ENCODE measurements around the gene OR51B4. TPM values are rescaled to one million over a fixed set of nuclear protein-coding genes. Genes with fewer than 3 reads are reported as not detected.
A peak's percentile ranks its signal among the peaks of the same experiment; 100 is the strongest.

The OR51B4 gene
- total and polyA plus RNA-seq, 4 donors = not detected

DNA sequence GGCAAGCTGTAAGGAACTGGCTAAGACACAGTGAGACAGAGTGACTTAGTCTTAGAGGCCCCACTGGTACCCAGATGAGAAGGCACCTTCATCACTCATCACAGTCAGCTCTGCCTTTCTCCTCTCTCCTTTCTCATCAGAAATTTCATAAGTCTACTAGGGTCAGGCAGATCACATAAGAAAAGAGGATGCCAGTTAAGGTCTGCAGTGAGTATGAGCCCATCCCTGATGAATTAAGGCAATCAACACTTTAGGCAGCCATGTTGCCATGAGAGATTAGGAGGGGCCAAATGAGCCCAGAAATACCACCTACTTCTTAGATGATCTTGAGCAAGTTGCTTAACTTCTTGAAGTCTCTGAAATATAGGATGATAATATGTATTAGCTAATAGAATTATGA lies 20.1 kb downstream of the OR51B4 start:
- intact Hi-C loops (cut with DNase I) = no loop called here
- Histone ChIP-seq H3K4me3 (ENCODE audit: low read length in 2 of 2) (no peak overlapping the region), H3K4me1 (ENCODE audit: control insufficient read depth in 1 of 2, insufficient read depth in 2 of 2, low read length in 2 of 2) (no peaks in the 10 kb centered on the region), H3K36me3 (ENCODE audit: control insufficient read depth in 1 of 2, insufficient read depth in 2 of 2, low read length in 1 of 2) (no peaks in the 10 kb centered on the region), H3K27ac (ENCODE audit: low read depth in 1 of 2, low read length in 2 of 2) (no peak overlapping the region), H3K9me3 (ENCODE audit: control insufficient read depth, low read length) (no peaks in the 10 kb centered on the region), H3K27me3 (ENCODE audit: control insufficient read depth in 1 of 2, insufficient read depth in 2 of 2, low read length in 1 of 2) (no peaks in the 10 kb centered on the region)
- ATAC-seq (ENCODE audit: low FRiP score) (no peak), DNase-seq (no peak)

DNA sequence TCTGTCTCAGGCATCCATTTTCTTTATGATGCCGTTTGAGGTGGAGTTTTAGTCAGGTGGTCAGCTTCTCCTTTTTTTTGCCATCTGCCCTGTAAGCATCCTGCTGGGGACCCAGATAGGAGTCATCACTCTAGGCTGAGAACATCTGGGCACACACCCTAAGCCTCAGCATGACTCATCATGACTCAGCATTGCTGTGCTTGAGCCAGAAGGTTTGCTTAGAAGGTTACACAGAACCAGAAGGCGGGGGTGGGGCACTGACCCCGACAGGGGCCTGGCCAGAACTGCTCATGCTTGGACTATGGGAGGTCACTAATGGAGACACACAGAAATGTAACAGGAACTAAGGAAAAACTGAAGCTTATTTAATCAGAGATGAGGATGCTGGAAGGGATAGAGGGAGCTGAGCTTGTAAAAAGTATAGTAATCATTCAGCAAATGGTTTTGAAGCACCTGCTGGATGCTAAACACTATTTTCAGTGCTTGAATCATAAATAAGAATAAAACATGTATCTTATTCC lies 21.1 kb downstream of the OR51B4 start:
- H3K4me3 ChIP-seq (ENCODE audit: low read length in 2 of 2) = no peak overlapping the region
- H3K9me3 ChIP-seq (ENCODE audit: control insufficient read depth, low read length) = no peaks in the 10 kb centered on the region
- H3K27ac ChIP-seq (ENCODE audit: low read depth in 1 of 2, low read length in 2 of 2) = no peak overlapping the region
- DNase-seq = peak; percentile 80 to 86
- H3K36me3 ChIP-seq (ENCODE audit: control insufficient read depth in 1 of 2, insufficient read depth in 2 of 2, low read length in 1 of 2) = no peaks in the 10 kb centered on the region
- ATAC-seq (ENCODE audit: low FRiP score) = peak; percentile 73
- WGBS, 2 donors = 53 to 55% methylated on average over 3 of the region's 3 CpGs
- H3K27me3 ChIP-seq (ENCODE audit: control insufficient read depth in 1 of 2, insufficient read depth in 2 of 2, low read length in 1 of 2) = no peaks in the 10 kb centered on the region
- no peaks in the 10 kb centered on the region for H3K4me1 ChIP-seq (ENCODE audit: control insufficient read depth in 1 of 2, insufficient read depth in 2 of 2, low read length in 2 of 2)
- intact Hi-C loops (cut with DNase I) = no loop called here

DNA sequence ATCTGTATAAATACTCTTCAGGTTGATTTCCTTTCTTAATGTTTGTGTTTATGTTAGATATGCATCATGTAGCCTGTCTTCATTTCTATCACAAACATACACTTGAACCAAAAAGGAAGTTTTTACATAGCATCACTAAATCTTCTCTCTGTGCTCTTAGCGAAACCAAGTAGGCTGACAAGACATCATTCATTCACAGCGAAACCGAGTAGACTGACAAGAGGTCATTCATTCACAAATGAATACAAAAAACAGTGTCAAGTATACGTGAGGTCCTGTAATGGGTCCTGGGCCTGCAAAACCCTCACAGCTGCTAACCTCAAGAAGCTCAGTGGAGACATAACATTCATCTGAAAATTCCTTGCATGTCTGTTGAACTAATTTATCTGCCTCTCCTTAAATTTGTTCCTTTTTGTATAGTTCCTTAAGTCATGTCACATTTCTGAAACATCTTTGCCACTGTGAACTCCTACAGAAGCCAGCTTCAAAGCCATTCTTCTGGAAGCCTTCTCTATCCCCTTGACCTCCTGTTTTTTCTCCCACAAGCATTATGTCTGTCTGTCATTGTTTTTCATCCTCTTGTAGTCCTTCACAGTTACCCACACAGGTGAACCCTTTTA lies 22.2 kb downstream of the OR51B4 start:
- DNase-seq (no peak), ATAC-seq (ENCODE audit: low FRiP score) (no peak)
- Histone ChIP-seq H3K4me3 (ENCODE audit: low read length in 2 of 2) (no peak overlapping the region), H3K27me3 (ENCODE audit: control insufficient read depth in 1 of 2, insufficient read depth in 2 of 2, low read length in 1 of 2) (no peaks in the 10 kb centered on the region), H3K27ac (ENCODE audit: low read depth in 1 of 2, low read length in 2 of 2) (no peak overlapping the region), H3K4me1 (ENCODE audit: control insufficient read depth in 1 of 2, insufficient read depth in 2 of 2, low read length in 2 of 2) (no peaks in the 10 kb centered on the region), H3K36me3 (ENCODE audit: control insufficient read depth in 1 of 2, insufficient read depth in 2 of 2, low read length in 1 of 2) (no peaks in the 10 kb centered on the region), H3K9me3 (ENCODE audit: control insufficient read depth, low read length) (no peaks in the 10 kb centered on the region)
- intact Hi-C loops (cut with DNase I) = no loop called here
- 58 to 60% methylated on average over 4 of the region's 4 CpGs for WGBS, 2 donors

DNA sequence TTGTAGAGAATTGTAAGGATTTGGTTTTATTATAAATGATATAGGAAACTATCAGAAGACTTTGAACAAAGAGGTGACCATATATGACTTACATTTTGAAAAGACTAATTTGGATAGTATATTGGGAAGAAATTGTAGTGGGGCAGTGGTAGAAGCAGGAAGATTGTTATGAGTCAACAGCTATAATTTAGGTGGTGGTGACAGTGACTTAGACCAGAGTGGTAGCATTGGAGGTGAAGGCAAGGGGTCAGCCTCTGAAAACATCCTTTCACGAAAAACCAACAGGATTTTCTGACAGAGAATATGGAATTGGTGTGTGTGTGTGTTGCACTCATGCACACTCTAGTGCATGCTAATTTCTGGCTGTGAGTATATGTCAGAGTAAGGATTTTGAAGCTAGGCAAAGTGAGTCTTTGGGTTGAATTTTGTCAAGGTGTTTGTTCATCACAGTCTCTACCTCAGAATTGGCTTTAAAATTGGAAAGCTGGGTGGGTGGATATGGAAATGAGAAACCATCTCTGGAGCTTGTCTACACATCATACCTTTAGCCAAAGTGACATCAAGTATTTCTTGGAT lies 23.9 kb downstream of the OR51B4 start:
- no peak for ATAC-seq (ENCODE audit: low FRiP score)
- H3K9me3 ChIP-seq (ENCODE audit: control insufficient read depth, low read length) = no peaks in the 10 kb centered on the region
- intact Hi-C loops (cut with DNase I) = no loop called here
- no peaks in the 10 kb centered on the region for H3K36me3 ChIP-seq (ENCODE audit: control insufficient read depth in 1 of 2, insufficient read depth in 2 of 2, low read length in 1 of 2)
- no peak overlapping the region for H3K4me3 ChIP-seq (ENCODE audit: low read length in 2 of 2)
- DNase-seq = no peak
- no peaks in the 10 kb centered on the region for H3K27me3 ChIP-seq (ENCODE audit: control insufficient read depth in 1 of 2, insufficient read depth in 2 of 2, low read length in 1 of 2)
- H3K27ac ChIP-seq (ENCODE audit: low read depth in 1 of 2, low read length in 2 of 2) = no peak overlapping the region
- WGBS, 2 donors = 45 to 49% methylated on average over 1 of the region's 1 CpG
- no peaks in the 10 kb centered on the region for H3K4me1 ChIP-seq (ENCODE audit: control insufficient read depth in 1 of 2, insufficient read depth in 2 of 2, low read length in 2 of 2)

DNA sequence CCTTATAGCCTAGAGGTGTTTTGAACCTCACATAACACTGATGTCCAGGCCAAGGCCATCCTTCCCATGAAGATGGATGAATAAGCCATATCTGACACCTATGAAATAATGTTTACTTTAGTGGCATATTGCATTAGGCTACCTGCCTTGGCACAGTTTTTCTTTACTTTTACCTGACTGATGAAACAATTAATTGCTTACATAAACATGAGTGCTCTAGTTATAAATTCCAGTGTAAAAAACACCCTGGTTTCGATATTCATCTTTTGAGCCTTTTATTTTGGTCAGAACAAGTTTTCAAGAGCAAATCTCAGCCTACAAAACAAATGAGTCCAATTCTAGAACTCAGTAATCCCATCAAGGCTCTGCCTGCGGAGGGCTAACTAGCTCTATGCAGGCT lies 25.0 kb downstream of the OR51B4 start:
- intact Hi-C loops (cut with DNase I) = no loop called here
- H3K4me3 ChIP-seq (ENCODE audit: low read length in 2 of 2) = no peak overlapping the region
- no peaks in the 10 kb centered on the region for H3K36me3 ChIP-seq (ENCODE audit: control insufficient read depth in 1 of 2, insufficient read depth in 2 of 2, low read length in 1 of 2)
- no peaks in the 10 kb centered on the region for H3K4me1 ChIP-seq (ENCODE audit: control insufficient read depth in 1 of 2, insufficient read depth in 2 of 2, low read length in 2 of 2)
- no peak overlapping the region for H3K27ac ChIP-seq (ENCODE audit: low read depth in 1 of 2, low read length in 2 of 2)
- no peak for DNase-seq
- H3K9me3 ChIP-seq (ENCODE audit: control insufficient read depth, low read length) = no peaks in the 10 kb centered on the region
- H3K27me3 ChIP-seq (ENCODE audit: control insufficient read depth in 1 of 2, insufficient read depth in 2 of 2, low read length in 1 of 2) = no peaks in the 10 kb centered on the region
- no peak for ATAC-seq (ENCODE audit: low FRiP score)
- WGBS, 2 donors = 85% methylated on average over 2 of the region's 2 CpGs

DNA sequence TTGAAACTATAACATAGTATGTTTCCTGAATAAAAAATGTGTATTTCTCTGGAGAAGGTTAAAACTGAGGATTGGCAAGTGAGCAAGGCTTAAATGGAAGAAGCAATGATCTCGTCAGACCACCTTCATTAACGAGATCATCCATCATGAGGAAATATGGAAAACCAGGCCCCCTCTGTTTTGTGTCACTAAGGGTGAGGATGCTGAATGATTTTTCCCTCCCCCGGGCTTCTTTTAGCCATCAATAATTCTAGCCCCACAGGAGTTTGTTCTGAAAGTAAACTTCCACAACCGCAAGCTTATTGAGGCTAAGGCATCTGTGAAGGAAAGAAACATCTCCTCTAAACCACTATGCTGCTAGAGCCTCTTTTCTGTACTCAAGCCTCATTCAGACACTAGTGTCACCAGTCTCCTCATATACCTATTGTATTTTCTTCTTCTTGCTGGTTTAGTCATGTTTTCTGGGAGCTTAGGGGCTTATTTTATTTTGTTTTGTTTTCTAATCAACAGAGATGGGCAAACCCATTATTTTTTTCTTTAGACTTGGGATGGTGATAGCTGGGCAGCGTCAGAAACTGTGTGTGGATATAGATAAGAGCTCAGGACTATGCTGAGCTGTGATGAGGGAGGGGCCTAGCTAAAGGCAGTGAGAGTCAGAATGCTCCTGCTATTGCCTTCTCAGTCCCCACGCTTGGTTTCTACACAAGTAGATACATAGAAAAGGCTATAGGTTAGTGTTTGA lies 26.2 kb downstream of the OR51B4 start:
- Histone ChIP-seq H3K4me3 (ENCODE audit: low read length in 2 of 2) (no peak overlapping the region), H3K36me3 (ENCODE audit: control insufficient read depth in 1 of 2, insufficient read depth in 2 of 2, low read length in 1 of 2) (no peaks in the 10 kb centered on the region), H3K9me3 (ENCODE audit: control insufficient read depth, low read length) (no peaks in the 10 kb centered on the region), H3K4me1 (ENCODE audit: control insufficient read depth in 1 of 2, insufficient read depth in 2 of 2, low read length in 2 of 2) (no peaks in the 10 kb centered on the region), H3K27ac (ENCODE audit: low read depth in 1 of 2, low read length in 2 of 2) (no peak overlapping the region), H3K27me3 (ENCODE audit: control insufficient read depth in 1 of 2, insufficient read depth in 2 of 2, low read length in 1 of 2) (no peaks in the 10 kb centered on the region)
- ATAC-seq (ENCODE audit: low FRiP score) = no peak
- DNase-seq = no peak
- intact Hi-C loops (cut with DNase I) = no loop called here
- 63 to 67% methylated on average over 6 of the region's 6 CpGs for WGBS, 2 donors

DNA sequence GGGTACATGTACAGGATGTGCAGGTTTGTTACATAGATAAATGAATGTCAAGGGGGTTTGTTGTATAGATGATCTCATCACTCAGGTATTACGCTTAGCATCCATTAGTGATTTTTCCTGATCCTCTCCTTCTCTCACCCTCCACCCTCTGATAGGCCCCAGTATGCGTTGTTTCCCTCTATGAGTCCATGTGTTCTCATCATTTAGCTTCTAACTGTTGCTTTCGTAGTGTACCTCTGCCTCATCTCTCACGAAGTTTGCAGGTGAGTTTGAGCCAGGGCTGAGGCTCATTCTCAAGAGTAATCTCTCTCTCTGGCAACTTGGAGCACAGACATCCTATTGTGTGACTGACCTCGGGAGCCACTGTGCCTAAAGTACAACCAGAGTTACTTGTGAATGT lies 27.4 kb downstream of the OR51B4 start:
- ATAC-seq (ENCODE audit: low FRiP score) (no peak), DNase-seq (no peak)
- Histone ChIP-seq H3K4me3 (ENCODE audit: low read length in 2 of 2) (no peak overlapping the region), H3K36me3 (ENCODE audit: control insufficient read depth in 1 of 2, insufficient read depth in 2 of 2, low read length in 1 of 2) (no peaks in the 10 kb centered on the region), H3K9me3 (ENCODE audit: control insufficient read depth, low read length) (no peaks in the 10 kb centered on the region), H3K27me3 (ENCODE audit: control insufficient read depth in 1 of 2, insufficient read depth in 2 of 2, low read length in 1 of 2) (peaks cover 0 to 3% of the 10 kb centered on the region in 2 donors), H3K27ac (ENCODE audit: low read depth in 1 of 2, low read length in 2 of 2) (no peak overlapping the region), H3K4me1 (ENCODE audit: control insufficient read depth in 1 of 2, insufficient read depth in 2 of 2, low read length in 2 of 2) (no peaks in the 10 kb centered on the region)
- WGBS, 2 donors = 74 to 75% methylated on average over 5 of the region's 5 CpGs
- intact Hi-C loops (cut with DNase I) = no loop called here

DNA sequence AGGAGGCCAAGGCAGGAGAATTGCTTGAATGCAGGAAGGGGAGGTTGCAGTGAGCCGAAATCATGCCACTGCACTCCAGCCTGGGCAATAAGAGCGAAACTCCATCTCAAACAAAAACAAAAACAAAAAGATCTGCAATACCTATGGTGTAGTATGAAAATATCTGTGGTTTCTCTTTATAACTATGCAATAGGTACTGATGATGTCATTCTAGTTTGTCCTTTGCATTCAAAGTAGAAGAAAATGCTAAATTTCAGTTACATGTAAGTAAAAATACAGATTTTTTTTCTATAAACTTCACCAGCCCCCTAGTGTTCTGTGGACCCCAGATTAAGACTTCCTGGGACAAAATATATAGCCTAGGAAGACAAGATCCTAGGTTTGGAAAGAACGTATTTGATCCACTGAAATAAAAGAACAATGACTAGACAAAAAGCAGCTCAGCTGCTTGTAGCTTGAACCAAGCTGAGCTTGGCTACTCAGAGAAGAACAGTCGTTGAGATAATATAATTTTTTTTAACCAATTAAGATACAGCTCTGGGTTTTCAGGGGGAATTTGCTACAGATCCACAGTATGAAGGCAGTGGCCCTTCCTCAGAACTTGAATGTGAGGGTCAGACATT lies 29.2 kb downstream of the OR51B4 start:
- 65 to 66% methylated on average over 4 of the region's 4 CpGs for WGBS, 2 donors

More for the DNA sequence above, 29.2 kb downstream of the OR51B4 start:
- intact Hi-C loops (cut with DNase I) = no loop called here
- Histone ChIP-seq H3K4me3 (ENCODE audit: low read length in 2 of 2) (no peak overlapping the region), H3K27ac (ENCODE audit: low read depth in 1 of 2, low read length in 2 of 2) (no peak overlapping the region), H3K27me3 (ENCODE audit: control insufficient read depth in 1 of 2, insufficient read depth in 2 of 2, low read length in 1 of 2) (peaks cover 0 to 3% of the 10 kb centered on the region in 2 donors), H3K4me1 (ENCODE audit: control insufficient read depth in 1 of 2, insufficient read depth in 2 of 2, low read length in 2 of 2) (no peaks in the 10 kb centered on the region), H3K36me3 (ENCODE audit: control insufficient read depth in 1 of 2, insufficient read depth in 2 of 2, low read length in 1 of 2) (no peaks in the 10 kb centered on the region), H3K9me3 (ENCODE audit: control insufficient read depth, low read length) (no peaks in the 10 kb centered on the region)
- ATAC-seq (ENCODE audit: low FRiP score) (no peak), DNase-seq (no peak)
